ENCODE results near the gene ZMYND11. TPM values are rescaled to one million over a fixed set of nuclear protein-coding genes. Genes with fewer than 3 reads are reported as not detected.

ZMYND11 gene
- total RNA-seq, 2 donors from 2014 or later = 21.4 to 30.0 TPM

- H3K36me3 Mint-ChIP-seq = no peaks in the 10 kb centered on the region
- H3K4me1 Mint-ChIP-seq (ENCODE audit: low read depth in 2 of 2) = peaks cover 3 to 5% of the 10 kb centered on the region in 2 donors
- H3K9me3 Mint-ChIP-seq = no peaks in the 10 kb centered on the region
- DNase-seq (ENCODE audit: low spot score) (no peak), ATAC-seq (no peak)
- peaks cover 0 to 5% of the 10 kb centered on the region in 2 donors for H3K27me3 Mint-ChIP-seq
- H3K27ac Mint-ChIP-seq = no peak overlapping the region
- no peak overlapping the region for H3K4me3 Mint-ChIP-seq
Measured at GRCh38 chr10:104862-105565, 30.2 kb upstream of the ZMYND11 start.

DNA sequence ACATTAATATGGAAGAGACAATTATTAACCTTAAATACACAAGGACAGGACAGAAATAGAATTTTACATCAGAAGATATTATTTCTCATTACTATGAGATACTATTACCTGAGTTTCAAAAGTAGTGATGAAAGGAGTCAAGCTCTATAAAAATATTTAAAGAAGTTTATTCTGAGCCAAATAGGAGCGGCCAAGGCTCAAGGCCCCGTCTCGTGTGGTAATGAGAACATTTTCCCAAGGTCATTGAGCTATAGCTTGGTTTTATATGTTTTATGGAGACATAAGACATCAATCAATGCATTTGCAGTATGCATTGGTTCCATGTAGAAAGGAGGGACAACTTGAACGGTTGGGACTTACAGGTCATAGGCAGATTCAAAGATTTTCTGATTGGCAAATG is 29.4 kb upstream of the ZMYND11 start:
- H3K4me3 Mint-ChIP-seq = no peak overlapping the region
- ATAC-seq (no peak), DNase-seq (ENCODE audit: low spot score) (no peak)
- peak overlapping the region in 1 of 2 donors; percentile 47 for H3K27ac Mint-ChIP-seq
- H3K27me3 Mint-ChIP-seq = peaks cover 0 to 6% of the 10 kb centered on the region in 2 donors
- no peaks in the 10 kb centered on the region for H3K9me3 Mint-ChIP-seq
- no peaks in the 10 kb centered on the region for H3K36me3 Mint-ChIP-seq
- peaks cover 3 to 5% of the 10 kb centered on the region in 2 donors for H3K4me1 Mint-ChIP-seq (ENCODE audit: low read depth in 2 of 2)

DNA sequence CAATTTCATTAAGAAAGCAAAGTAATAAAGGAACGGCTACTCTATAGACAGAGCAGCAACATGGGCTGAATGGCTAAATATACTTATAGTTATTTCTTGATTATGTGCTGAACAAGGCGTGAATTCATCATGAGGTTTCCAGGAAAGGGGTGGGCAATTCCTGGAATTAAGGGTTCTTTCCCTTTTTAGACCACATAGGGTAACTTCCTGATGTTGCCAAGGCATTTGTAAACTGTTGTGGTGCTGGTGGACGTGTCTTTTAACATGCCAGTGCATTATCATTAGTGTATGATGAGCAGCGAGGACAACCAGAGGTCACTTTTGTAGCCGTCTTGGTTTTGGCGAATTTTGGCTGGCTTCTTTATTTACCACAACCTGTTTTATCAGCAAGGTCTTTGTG is 28.5 kb upstream of the ZMYND11 start:
- peak; percentile 59 to 65 for ATAC-seq
- Mint-ChIP-seq H3K9me3 (no peaks in the 10 kb centered on the region), H3K27me3 (peaks cover 0 to 7% of the 10 kb centered on the region in 2 donors), H3K4me3 (no peak overlapping the region), H3K4me1 (ENCODE audit: low read depth in 2 of 2) (peaks cover 3 to 5% of the 10 kb centered on the region in 2 donors), H3K36me3 (no peaks in the 10 kb centered on the region), H3K27ac (no peak overlapping the region)
- no peak for DNase-seq (ENCODE audit: low spot score)

GRCh38 chr10:112246-112645 is 23.0 kb upstream of the ZMYND11 start:
- DNase-seq (ENCODE audit: low spot score) = no peak
- Mint-ChIP-seq H3K27ac (no peak overlapping the region), H3K4me1 (ENCODE audit: low read depth in 2 of 2) (no peaks in the 10 kb centered on the region), H3K27me3 (peaks cover 0 to 11% of the 10 kb centered on the region in 2 donors), H3K36me3 (no peaks in the 10 kb centered on the region), H3K4me3 (no peak overlapping the region), H3K9me3 (no peaks in the 10 kb centered on the region)
- ATAC-seq = no peak

- Mint-ChIP-seq H3K9me3 (peaks cover 3% of the 10 kb centered on the region), H3K27ac (no peak overlapping the region), H3K27me3 (peaks cover 28 to 31% of the 10 kb centered on the region in 2 donors), H3K4me1 (ENCODE audit: low read depth in 2 of 2) (peaks cover 6 to 11% of the 10 kb centered on the region in 2 donors), H3K4me3 (no peak overlapping the region), H3K36me3 (peaks cover 21% of the 10 kb centered on the region)
- no peak for ATAC-seq
- no peak for DNase-seq (ENCODE audit: low spot score)
Measured at GRCh38 chr10:124874-125273, 10.4 kb upstream of the ZMYND11 start.

DNA sequence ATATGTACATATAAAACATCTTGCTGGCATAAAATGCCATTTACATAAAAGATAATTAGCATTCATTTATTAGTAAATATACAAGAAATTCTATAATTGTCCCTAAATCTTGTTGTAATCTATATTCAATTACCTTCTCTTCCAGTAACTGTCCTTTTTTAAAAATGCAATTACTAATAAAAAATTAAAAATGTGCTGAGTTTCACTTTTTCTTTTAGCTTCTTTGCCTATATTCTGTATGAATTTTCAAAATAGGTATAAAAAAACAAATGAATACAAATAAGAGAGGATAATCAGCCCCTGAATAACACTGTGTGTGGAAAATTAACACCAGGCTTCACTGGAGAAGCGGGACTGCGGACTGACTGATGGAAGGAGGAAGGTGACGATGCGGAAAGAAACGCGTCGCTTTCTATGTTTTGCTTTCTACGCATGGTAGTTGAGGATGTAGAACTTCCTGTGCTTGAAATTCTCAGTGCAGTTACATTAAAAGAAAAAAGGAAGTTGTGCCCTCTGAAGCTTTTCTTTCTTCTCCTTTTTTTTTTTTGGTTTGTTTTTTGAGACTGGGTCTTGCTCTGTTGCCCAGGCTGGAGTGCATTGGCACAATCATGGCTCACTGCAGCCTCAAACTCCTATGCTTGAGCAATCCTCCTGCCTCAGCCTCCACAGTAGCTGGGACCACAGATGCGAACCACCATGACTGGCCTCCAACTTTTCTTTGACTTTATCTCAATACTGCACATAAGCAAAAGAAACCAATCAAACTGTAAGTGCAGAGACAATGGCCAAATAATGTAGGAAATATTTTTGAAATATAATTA is 7.4 kb upstream of the ZMYND11 start:
- ATAC-seq (peak in 1 of 2 donors; percentile 53), DNase-seq (ENCODE audit: low spot score) (no peak)
- Mint-ChIP-seq H3K9me3 (no peaks in the 10 kb centered on the region), H3K36me3 (peaks cover 6% of the 10 kb centered on the region), H3K27ac (peak overlapping the region; percentile 56 to 71), H3K4me1 (ENCODE audit: low read depth in 2 of 2) (peaks cover 6 to 12% of the 10 kb centered on the region in 2 donors), H3K4me3 (peak overlapping the region; percentile 86), H3K27me3 (peaks cover 9 to 16% of the 10 kb centered on the region in 2 donors)

DNA sequence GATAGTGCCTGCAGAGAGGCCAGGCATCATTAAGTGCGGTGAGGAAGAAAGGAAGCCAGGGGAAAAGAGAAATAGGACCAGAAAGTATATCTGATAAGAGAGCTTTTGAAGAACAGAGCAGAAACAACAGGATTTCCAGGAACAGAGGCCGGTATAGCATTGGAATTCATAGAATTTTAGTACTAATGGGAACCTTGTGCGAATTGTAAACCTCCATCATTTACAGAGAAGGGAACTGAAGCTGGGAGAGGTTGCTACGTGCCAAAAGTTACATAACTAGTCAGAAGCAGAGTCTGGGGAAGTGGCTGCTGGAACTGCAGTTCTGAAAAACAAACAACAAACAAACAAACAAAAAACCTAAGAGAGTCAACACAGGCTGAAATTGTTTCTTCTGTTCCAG is 5.4 kb upstream of the ZMYND11 start:
- H3K9me3 Mint-ChIP-seq = no peaks in the 10 kb centered on the region
- peak overlapping the region in 1 of 2 donors; percentile 16 for H3K27ac Mint-ChIP-seq
- peaks cover 10 to 19% of the 10 kb centered on the region in 2 donors for H3K4me1 Mint-ChIP-seq (ENCODE audit: low read depth in 2 of 2)
- no peaks in the 10 kb centered on the region for H3K36me3 Mint-ChIP-seq
- H3K4me3 Mint-ChIP-seq = no peak overlapping the region
- DNase-seq (ENCODE audit: low spot score) = no peak
- H3K27me3 Mint-ChIP-seq = peaks cover 2 to 7% of the 10 kb centered on the region in 2 donors
- no peak for ATAC-seq

- peak overlapping the region; percentile 71 to 74 for H3K27ac Mint-ChIP-seq
- peaks cover 19 to 29% of the 10 kb centered on the region in 2 donors for H3K4me1 Mint-ChIP-seq (ENCODE audit: low read depth in 2 of 2)
- no peaks in the 10 kb centered on the region for H3K27me3 Mint-ChIP-seq
- DNase-seq (ENCODE audit: low spot score) (no peak), ATAC-seq (no peak)
- no peaks in the 10 kb centered on the region for H3K36me3 Mint-ChIP-seq
- H3K4me3 Mint-ChIP-seq = peak overlapping the region; percentile 81
- no peaks in the 10 kb centered on the region for H3K9me3 Mint-ChIP-seq
Measured at GRCh38 chr10:132946-133898, 2.0 kb upstream of the ZMYND11 start.

DNA sequence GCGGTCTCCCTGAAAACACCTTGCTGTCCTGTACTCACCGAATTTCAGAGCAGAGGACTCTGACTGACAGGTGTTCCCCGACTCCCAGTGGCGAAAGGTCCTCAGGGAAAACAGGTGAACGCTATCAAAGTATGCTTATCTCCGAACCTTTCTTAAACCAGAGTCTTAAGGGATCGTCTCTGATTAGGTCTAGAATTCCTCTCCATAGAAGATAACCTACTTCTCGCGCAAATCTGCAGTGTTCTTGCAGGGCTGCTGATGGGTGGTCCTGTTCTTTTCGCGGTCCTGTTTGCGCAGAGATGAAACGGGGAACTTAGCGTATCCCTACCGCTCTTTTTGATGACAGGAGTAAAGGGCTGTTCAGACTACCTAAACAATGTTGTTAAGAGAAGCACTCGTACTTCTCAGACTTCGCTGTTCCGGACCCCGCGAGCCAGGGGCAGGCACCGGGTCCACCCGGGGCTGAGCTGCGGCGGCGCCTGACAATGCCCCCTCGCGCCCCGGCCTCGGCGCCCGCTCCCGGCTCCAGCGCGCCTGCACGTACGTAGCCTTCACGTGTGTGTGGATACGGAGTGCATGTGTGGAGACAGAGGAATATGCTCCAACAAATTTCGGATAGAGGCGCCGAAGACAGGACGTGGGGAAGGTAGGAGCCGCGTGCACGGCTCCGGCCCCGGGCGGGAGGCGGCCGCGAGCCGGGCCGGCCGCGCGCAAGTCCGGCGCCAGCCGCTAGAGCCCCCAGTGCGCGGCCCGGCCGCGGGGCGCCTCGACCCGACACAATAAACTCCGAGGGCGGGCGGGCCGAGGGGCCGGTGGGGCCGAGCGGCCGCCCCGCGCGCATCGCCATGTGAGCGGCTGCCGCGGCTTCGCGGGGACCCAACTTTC is 766 bp upstream of the ZMYND11 start:
- peak overlapping the region; percentile 81 for H3K4me3 Mint-ChIP-seq
- peak; percentile 63 for DNase-seq (ENCODE audit: low spot score)
- no peaks in the 10 kb centered on the region for H3K36me3 Mint-ChIP-seq
- peak overlapping the region; percentile 71 to 74 for H3K27ac Mint-ChIP-seq
- peaks cover 19 to 27% of the 10 kb centered on the region in 2 donors for H3K4me1 Mint-ChIP-seq (ENCODE audit: low read depth in 2 of 2)
- ATAC-seq = peak; percentile 51 to 65
- no peaks in the 10 kb centered on the region for H3K27me3 Mint-ChIP-seq
- no peaks in the 10 kb centered on the region for H3K9me3 Mint-ChIP-seq

- Mint-ChIP-seq H3K4me1 (ENCODE audit: low read depth in 2 of 2) (peaks cover 23 to 30% of the 10 kb centered on the region in 2 donors), H3K27me3 (no peaks in the 10 kb centered on the region), H3K9me3 (no peaks in the 10 kb centered on the region), H3K27ac (peak overlapping the region; percentile 73 to 87), H3K4me3 (peak overlapping the region; percentile 87), H3K36me3 (no peaks in the 10 kb centered on the region)
- ATAC-seq = peak; percentile 73 to 74
- DNase-seq (ENCODE audit: low spot score) = peak; percentile 79
Measured at GRCh38 chr10:135601-136464, 578 bp downstream of the ZMYND11 start.

GRCh38 chr10:136465-136762 is 1.2 kb downstream of the ZMYND11 start:
- Mint-ChIP-seq H3K27me3 (no peaks in the 10 kb centered on the region), H3K27ac (peak overlapping the region; percentile 73 to 87), H3K9me3 (no peaks in the 10 kb centered on the region), H3K36me3 (no peaks in the 10 kb centered on the region), H3K4me1 (ENCODE audit: low read depth in 2 of 2) (peaks cover 23 to 36% of the 10 kb centered on the region in 2 donors), H3K4me3 (peak overlapping the region; percentile 87)
- DNase-seq (ENCODE audit: low spot score) (no peak), ATAC-seq (peak in 1 of 2 donors; percentile 47)

DNA sequence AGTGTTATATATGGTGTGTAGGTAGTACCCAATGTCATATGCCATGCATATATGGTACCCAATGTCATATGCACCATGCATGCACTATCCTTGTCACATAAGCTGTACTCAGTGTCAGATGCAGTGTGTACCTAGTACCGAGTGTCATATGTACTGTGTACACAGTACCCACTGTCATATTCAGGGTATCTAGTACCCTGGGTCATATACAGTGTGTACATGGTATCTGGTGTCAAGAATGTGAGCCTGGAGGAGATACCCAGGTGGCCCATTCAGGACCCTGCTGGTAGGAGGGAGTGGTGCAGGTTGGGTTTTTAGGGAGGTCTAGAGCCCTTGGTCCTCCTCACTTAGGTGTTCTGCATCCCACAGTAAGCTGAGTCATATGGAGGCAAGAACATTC is 1.8 kb downstream of the ZMYND11 start:
- DNase-seq (ENCODE audit: low spot score) (no peak), ATAC-seq (no peak)
- Mint-ChIP-seq H3K9me3 (no peaks in the 10 kb centered on the region), H3K27me3 (no peaks in the 10 kb centered on the region), H3K27ac (peak overlapping the region; percentile 73 to 87), H3K4me1 (ENCODE audit: low read depth in 2 of 2) (peaks cover 25 to 39% of the 10 kb centered on the region in 2 donors), H3K36me3 (no peaks in the 10 kb centered on the region), H3K4me3 (peak overlapping the region; percentile 87)

Measured in natural killer cell treated with Interleukin-12 subunit alpha and Interleukin-12 subunit beta and Interleukin-15 and Interleukin-18, amount 100 ng/mL, for 72 hours (primary cell).